HG02885 (cell line): ENCODE measurements around the gene ZNF132.
"Not testable (repeated sequence)": the region's sequence is repeated elsewhere in the genome, so short reads cannot be mapped to it uniquely, and the experiment has no call there.

ENCODE experiments used
- ATAC-seq: cut with Tn5 transposase; IDR thresholded peaks from one replicate; pipeline ENCODE4 v1.9.1; 2021; ENCODE audit warnings: mild to moderate bottlenecking; ENCODE audit not compliant: unreplicated experiment, poor library complexity

ZNF132 gene

GRCh38 chr19:58468216-58468839 lies 28.4 kb upstream of the ZNF132 start:
- ATAC-seq = no peak

GRCh38 chr19:58466760-58467589 lies 27.0 kb upstream of the ZNF132 start, which contains the start of gene ZNF324:
Gene ZNF324, plus strand, starts transcription at chr19:58467080. Its CDS starts 2,106 bp downstream, at chr19:58469186.
- peak; percentile 91 for ATAC-seq

GRCh38 chr19:58466089-58466759 lies 26.3 kb upstream of the ZNF132 start:
- no peak for ATAC-seq

- ATAC-seq = no peak
These were observed 20.1 kb upstream of the ZNF132 start for GRCh38 chr19:58460039-58460438.

- ATAC-seq = no peak
These were observed 16.2 kb upstream of the ZNF132 start for GRCh38 chr19:58456111-58456510.

- ATAC-seq = no peak
These were observed 15.4 kb upstream of the ZNF132 start for GRCh38 chr19:58455306-58455705.

GRCh38 chr19:58453743-58454142 lies 13.8 kb upstream of the ZNF132 start:
- no peak for ATAC-seq

GRCh38 chr19:58451358-58452101 lies 11.6 kb upstream of the ZNF132 start, which contains the start of gene ZNF324B:
Gene ZNF324B, plus strand, starts transcription at chr19:58451622. Its CDS starts 2,080 bp downstream, at chr19:58453702.
- peak; percentile 98 for ATAC-seq

- no peak for ATAC-seq
These were observed 11.0 kb upstream of the ZNF132 start for GRCh38 chr19:58450856-58451357.

- not testable (repeated sequence) for ATAC-seq
These were observed 10.0 kb upstream of the ZNF132 start for GRCh38 chr19:58449980-58450379.

GRCh38 chr19:58448860-58449259 lies 8.9 kb upstream of the ZNF132 start:
- not testable (repeated sequence) for ATAC-seq

- ATAC-seq = not testable (repeated sequence)
These were observed 3.0 kb upstream of the ZNF132 start for GRCh38 chr19:58442986-58443385.

- ATAC-seq = no peak
These were observed 603 bp upstream of the ZNF132 start for GRCh38 chr19:58440556-58440955.

- no peak for ATAC-seq
These were observed 5.7 kb downstream of the ZNF132 start for GRCh38 chr19:58434217-58434616.

- no peak for ATAC-seq
These were observed 10.2 kb downstream of the ZNF132 start for GRCh38 chr19:58429745-58430144.

GRCh38 chr19:58428617-58429016 lies 11.3 kb downstream of the ZNF132 start:
- no peak for ATAC-seq

- no peak for ATAC-seq
These were observed 22.9 kb downstream of the ZNF132 start for GRCh38 chr19:58417071-58417470.

- no peak for ATAC-seq
These were observed 23.3 kb downstream of the ZNF132 start for GRCh38 chr19:58416604-58417003.

- peak; percentile 22 for ATAC-seq
These were observed 30.8 kb downstream of the ZNF132 start for GRCh38 chr19:58409010-58409790.
